ENCODE measurements around the gene ZFAND2A. TPM values are rescaled to one million over a fixed set of nuclear protein-coding genes. Genes with fewer than 3 reads are reported as not detected.
"Not testable (repeated sequence)": the region's sequence is repeated elsewhere in the genome, so short reads cannot be mapped to it uniquely, and the experiment has no call there.

Gene ZFAND2A
- total and polyA plus RNA-seq, 8 donors = 0.89 to 93.6 (median 30.7) TPM

DNA sequence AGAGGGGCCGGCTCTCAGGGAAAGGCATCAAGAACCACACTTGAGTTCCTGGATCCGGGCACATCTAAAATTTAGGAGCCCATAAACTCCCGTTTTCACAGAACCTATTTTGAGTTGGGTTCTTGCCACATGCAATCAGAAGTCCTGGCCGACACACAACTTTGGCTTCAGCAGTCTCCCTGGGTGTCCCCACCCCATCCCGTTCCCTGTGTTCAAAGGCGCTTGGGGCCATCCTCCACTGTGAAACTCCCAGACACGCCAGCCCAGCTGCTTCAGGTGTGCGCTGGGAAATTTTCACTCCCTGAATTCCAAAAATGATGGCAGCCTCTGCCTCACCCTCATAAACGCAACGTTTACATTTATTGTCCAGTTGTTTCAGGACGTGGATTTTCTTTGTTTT, 8.4 kb upstream of the ZFAND2A start:
- no peak overlapping the region for H3K4me3 ChIP-seq

GRCh38 chr7:1164436-1164835, 4.4 kb upstream of the ZFAND2A start:
- no peak overlapping the region for H3K4me3 ChIP-seq
- 81 to 93% (median 85%) methylated on average over 7 of the region's 7 CpGs for WGBS, 5 donors
- intact Hi-C loops (cut with DNase I; ENCODE audit: low total_unique reads) = no loop called here
- TF ChIP-seq POLR2A (IDR thresholded peaks at IDR 0.05) = no peak
- no peak for TF ChIP-seq POLR2AphosphoS5 (IDR thresholded peaks at IDR 0.05)
- TF ChIP-seq EP300 (IDR thresholded peaks at IDR 0.05) = no peak
- TF ChIP-seq CTCF (IDR thresholded peaks at IDR 0.05) = no peak
- no peaks in the 10 kb centered on the region for H3K9me3 ChIP-seq
- H3K36me3 ChIP-seq = peaks cover 4 to 37% (median 23%) of the 10 kb centered on the region in 4 donors
- DNase-seq = no peak
- H3K27ac ChIP-seq = no peak overlapping the region
- no peaks in the 10 kb centered on the region for H3K27me3 ChIP-seq
- peaks cover 6 to 19% (median 18%) of the 10 kb centered on the region in 4 donors for H3K4me1 ChIP-seq

More for the DNA sequence above, 8.4 kb upstream of the ZFAND2A start:
- H3K4me1 ChIP-seq = peaks cover 0 to 18% (median 10%) of the 10 kb centered on the region in 4 donors
- H3K27ac ChIP-seq = no peak overlapping the region
- peaks cover 4 to 28% (median 14%) of the 10 kb centered on the region in 4 donors for H3K36me3 ChIP-seq
- intact Hi-C loops (cut with DNase I; ENCODE audit: low total_unique reads) = no loop called here
- WGBS, 5 donors = 72 to 83% (median 79%) methylated on average over 11 of the region's 11 CpGs
- no peak for DNase-seq
- H3K9me3 ChIP-seq = no peaks in the 10 kb centered on the region
- no peaks in the 10 kb centered on the region for H3K27me3 ChIP-seq
- TF ChIP-seq POLR2A (IDR thresholded peaks at IDR 0.05) = no peak
- no peak for TF ChIP-seq CTCF (IDR thresholded peaks at IDR 0.05)
- no peak for TF ChIP-seq EP300 (IDR thresholded peaks at IDR 0.05)
- no peak for TF ChIP-seq POLR2AphosphoS5 (IDR thresholded peaks at IDR 0.05)

GRCh38 chr7:1163121-1163520, 3.1 kb upstream of the ZFAND2A start:
- no peak for TF ChIP-seq POLR2A (IDR thresholded peaks at IDR 0.05)
- no peak for TF ChIP-seq EP300 (IDR thresholded peaks at IDR 0.05)
- no peak for TF ChIP-seq CTCF (IDR thresholded peaks at IDR 0.05)
- TF ChIP-seq POLR2AphosphoS5 (IDR thresholded peaks at IDR 0.05) = no peak
- peaks cover 13 to 27% (median 24%) of the 10 kb centered on the region in 4 donors for H3K4me1 ChIP-seq
- H3K27ac ChIP-seq = no peak overlapping the region
- intact Hi-C loops (cut with DNase I; ENCODE audit: low total_unique reads) = no loop called here
- DNase-seq = no peak
- no peak overlapping the region for H3K4me3 ChIP-seq
- no peaks in the 10 kb centered on the region for H3K27me3 ChIP-seq
- 92 to 95% (median 93%) methylated on average over 12 of the region's 12 CpGs for WGBS, 5 donors
- H3K36me3 ChIP-seq = peaks cover 4 to 39% (median 25%) of the 10 kb centered on the region in 4 donors
- H3K9me3 ChIP-seq = no peaks in the 10 kb centered on the region

- peaks cover 23 to 48% (median 42%) of the 10 kb centered on the region in 4 donors for H3K4me1 ChIP-seq
- DNase-seq = peak in 1 of 2 donors; percentile 68
- peak overlapping the region; percentile 93 to 99 (median 97) for H3K27ac ChIP-seq
- peaks cover 19 to 56% (median 46%) of the 10 kb centered on the region in 4 donors for H3K36me3 ChIP-seq
- WGBS, 5 donors = 21 to 31% (median 24%) methylated on average over 17 to 19 of the region's 19 CpGs
- no peaks in the 10 kb centered on the region for H3K27me3 ChIP-seq
- no peaks in the 10 kb centered on the region for H3K9me3 ChIP-seq
- H3K4me3 ChIP-seq = peak overlapping the region; percentile 76 to 97 (median 95)
- intact Hi-C loops (cut with DNase I; ENCODE audit: low total_unique reads) = no loop called here
- no peak for TF ChIP-seq CTCF (IDR thresholded peaks at IDR 0.05)
- no peak for TF ChIP-seq POLR2A (IDR thresholded peaks at IDR 0.05)
- no peak for TF ChIP-seq EP300 (IDR thresholded peaks at IDR 0.05)
- no peak for TF ChIP-seq POLR2AphosphoS5 (IDR thresholded peaks at IDR 0.05)
These were observed 650 bp upstream of the ZFAND2A start for GRCh38 chr7:1160670-1161021.

- Histone ChIP-seq H3K27ac (peak overlapping the region; percentile 38 to 99 (median 97)), H3K4me3 (peak overlapping the region; percentile 76 to 97 (median 95)), H3K4me1 (peaks cover 23 to 49% (median 44%) of the 10 kb centered on the region in 4 donors), H3K36me3 (peaks cover 25 to 56% (median 51%) of the 10 kb centered on the region in 4 donors)
- not testable (repeated sequence) for DNase-seq, H3K9me3 ChIP-seq, H3K27me3 ChIP-seq
- intact Hi-C loops (cut with DNase I; ENCODE audit: low total_unique reads) = loop anchor here (10.0 kb wide), 1 partner anchor 164 kb away; no protein-coding TSS in a partner anchor
- 3 to 10% (median 6%) methylated on average over 6 to 22 of the region's 26 CpGs for WGBS, 5 donors
These were observed 765 bp downstream of the ZFAND2A start for GRCh38 chr7:1159231-1159630.
